Hepatocyte (in vitro differentiated cells): ENCODE measurements around the gene GABRD.

Experiments used
- CTCF ChIP-seq: fragments of 200-600 bp; sonication (generic); IDR thresholded peaks from 2 replicates; pipeline ENCODE4 v1.5.1; 2016; ENCODE audit warnings: antibody characterized with exemption, mild to moderate bottlenecking; ENCODE audit not compliant: poor library complexity
- EZH2phosphoT487 ChIP-seq: fragments of 200-600 bp; sonication (generic); IDR thresholded peaks from one replicate; pipeline ENCODE4 v1.6.1; 2018; ENCODE audit warnings: antibody characterized with exemption, mild to moderate bottlenecking, low read depth, moderate library complexity; ENCODE audit not compliant: unreplicated experiment, severe bottlenecking

DNA sequence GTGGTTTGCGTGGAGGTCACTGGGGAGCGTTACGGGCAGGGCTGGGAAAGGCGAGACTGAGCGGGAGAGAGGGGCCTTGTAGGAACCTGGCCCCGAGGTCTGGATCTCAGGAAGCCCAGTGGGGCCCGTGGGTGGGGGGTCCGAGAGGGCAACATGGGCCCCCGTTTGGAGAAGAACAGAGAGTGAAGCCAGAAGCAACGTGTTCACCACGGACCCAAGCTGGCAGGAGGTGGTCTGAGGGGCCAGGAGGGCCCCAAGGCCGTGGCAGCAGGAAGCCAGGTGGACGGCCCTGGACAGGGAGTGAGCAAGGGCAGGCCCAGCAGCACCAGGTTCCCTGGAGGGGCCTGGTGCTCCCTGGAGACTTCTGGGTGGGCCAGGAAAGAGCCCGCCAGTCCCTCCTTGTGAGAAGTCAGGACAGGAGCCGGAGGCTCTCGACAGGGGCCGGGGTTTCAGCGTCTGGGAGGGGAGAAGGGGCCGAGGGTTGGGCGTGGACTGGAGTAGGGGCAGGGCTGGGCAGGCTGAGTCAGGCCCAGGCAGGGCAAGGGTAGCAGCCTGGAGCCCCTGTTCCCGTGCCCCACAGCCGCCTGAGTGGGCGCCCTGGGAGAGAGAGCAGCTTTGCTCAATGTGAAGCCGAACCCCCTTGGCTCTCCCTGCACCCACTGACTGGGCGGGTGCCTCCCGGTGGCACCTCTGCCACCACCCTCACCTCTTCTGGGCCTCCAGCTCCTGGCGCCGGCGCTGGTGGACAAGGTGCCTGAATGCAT lies 49.0 kb upstream of the GABRD start:
- TF ChIP-seq CTCF (no peak), EZH2phosphoT487 (no peak)
